Activated naive CD8-positive, alpha-beta T cell (primary cell): ENCODE data around the gene LRCH3.
"Not testable (repeated sequence)": the region's sequence is repeated elsewhere in the genome, so short reads cannot be mapped to it uniquely, and the experiment has no call there.

Source experiments
- H3K27ac Mint-ChIP-seq: one replicate; pipeline ENCODE4 v1.8.0; 2021; ENCODE audit warnings: mixed read lengths
- H3K27me3 Mint-ChIP-seq: one replicate; pipeline ENCODE4 v1.8.0; 2021; ENCODE audit warnings: mixed read lengths
- H3K36me3 Mint-ChIP-seq: one replicate; pipeline ENCODE4 v1.8.0; 2021; ENCODE audit warnings: mixed read lengths
- H3K4me1 Mint-ChIP-seq: one replicate; pipeline ENCODE4 v1.8.0; 2021; ENCODE audit warnings: low read depth, mixed read lengths
- H3K4me3 Mint-ChIP-seq: one replicate; pipeline ENCODE4 v1.8.0; 2021; ENCODE audit warnings: mild to moderate bottlenecking, mixed read lengths
- H3K9me3 Mint-ChIP-seq: one replicate; pipeline ENCODE4 v1.8.0; 2021; ENCODE audit warnings: low read depth, mixed read lengths

Gene LRCH3

DNA sequence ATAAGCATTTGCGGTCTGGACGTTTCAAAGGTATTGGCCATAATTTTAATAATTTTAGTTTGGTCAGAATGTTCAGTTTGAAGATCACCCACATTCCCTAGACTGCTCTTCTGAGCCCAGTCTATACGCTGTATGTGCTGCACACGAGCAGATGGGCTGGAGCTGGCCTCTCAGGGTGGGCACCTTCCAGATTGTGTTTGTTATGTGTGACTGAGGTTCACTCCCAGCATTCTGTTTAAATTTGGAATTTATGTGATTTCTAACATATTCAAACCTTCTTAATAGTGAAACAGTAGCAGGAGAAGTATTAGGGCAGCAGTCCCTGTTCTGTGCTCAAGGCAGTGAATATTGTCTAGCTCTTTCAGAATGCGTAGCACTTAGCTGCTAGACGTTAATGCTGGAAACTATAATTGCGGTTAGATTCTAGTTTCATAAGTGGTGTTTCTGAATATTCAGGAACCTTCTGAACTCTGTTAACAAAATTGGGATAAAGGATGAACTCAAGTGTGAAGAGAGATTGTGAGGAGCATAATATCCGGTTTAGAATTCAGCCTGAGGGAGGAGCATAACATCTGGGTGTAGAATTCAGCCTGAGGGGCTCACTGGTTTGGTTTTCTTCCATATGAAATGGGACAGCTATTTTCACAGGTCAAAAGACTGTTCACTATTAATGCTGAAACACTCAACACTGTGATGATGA lies 90.4 kb downstream of the LRCH3 start:
- Mint-ChIP-seq H3K27ac (peak overlapping the region; percentile 2), H3K36me3 (peaks cover 14% of the 10 kb centered on the region)

DNA sequence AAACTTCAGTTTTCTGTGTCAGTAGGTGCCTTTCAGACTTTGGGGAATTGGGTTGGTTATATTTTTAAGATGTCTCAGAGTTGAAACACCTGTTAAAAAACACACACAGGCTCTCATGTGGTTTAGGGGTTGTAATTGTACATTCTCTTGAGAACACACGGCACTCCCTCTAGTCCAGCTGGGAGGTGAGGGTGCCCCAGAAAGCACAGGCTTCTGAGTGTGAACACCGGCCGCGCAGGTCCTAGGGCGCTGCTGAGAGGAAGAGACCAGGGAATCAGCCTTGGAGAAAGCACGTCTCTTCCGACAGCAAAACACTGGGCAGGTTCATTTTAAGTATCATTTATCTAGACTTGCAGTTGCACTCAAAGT lies 90.9 kb downstream of the LRCH3 start:
- Mint-ChIP-seq H3K4me1 (peaks cover 15% of the 10 kb centered on the region), H3K27ac (peak overlapping the region; percentile 50), H3K27me3 (no peaks in the 10 kb centered on the region), H3K4me3 (no peak overlapping the region), H3K36me3 (peaks cover 14% of the 10 kb centered on the region), H3K9me3 (no peaks in the 10 kb centered on the region)

More for the DNA sequence above, 90.4 kb downstream of the LRCH3 start:
- Mint-ChIP-seq H3K4me3 (no peak overlapping the region), H3K4me1 (peaks cover 15% of the 10 kb centered on the region), H3K9me3 (no peaks in the 10 kb centered on the region), H3K27me3 (no peaks in the 10 kb centered on the region)

DNA sequence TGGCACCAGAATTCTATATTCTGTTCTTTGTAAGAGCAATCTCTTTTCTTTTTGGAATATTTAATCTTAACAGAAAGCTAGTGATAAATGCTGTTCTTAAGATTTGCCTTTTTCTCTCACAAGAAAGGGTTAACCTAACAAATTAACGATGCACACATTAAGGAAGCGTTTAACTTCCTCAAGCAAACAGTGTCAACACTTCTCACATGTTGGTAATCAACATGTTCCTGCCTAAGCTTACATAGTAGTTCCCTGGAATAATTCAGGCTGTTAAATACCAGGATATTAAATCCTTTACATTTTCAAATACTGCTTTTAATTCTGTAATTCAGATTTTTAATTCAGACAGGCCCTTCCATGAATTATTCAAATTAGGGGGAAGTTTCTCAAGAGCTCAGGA lies 91.5 kb downstream of the LRCH3 start:
- Mint-ChIP-seq H3K4me3 (no peak overlapping the region), H3K9me3 (no peaks in the 10 kb centered on the region), H3K27me3 (no peaks in the 10 kb centered on the region), H3K4me1 (peaks cover 15% of the 10 kb centered on the region), H3K27ac (no peak overlapping the region), H3K36me3 (peaks cover 14% of the 10 kb centered on the region)

DNA sequence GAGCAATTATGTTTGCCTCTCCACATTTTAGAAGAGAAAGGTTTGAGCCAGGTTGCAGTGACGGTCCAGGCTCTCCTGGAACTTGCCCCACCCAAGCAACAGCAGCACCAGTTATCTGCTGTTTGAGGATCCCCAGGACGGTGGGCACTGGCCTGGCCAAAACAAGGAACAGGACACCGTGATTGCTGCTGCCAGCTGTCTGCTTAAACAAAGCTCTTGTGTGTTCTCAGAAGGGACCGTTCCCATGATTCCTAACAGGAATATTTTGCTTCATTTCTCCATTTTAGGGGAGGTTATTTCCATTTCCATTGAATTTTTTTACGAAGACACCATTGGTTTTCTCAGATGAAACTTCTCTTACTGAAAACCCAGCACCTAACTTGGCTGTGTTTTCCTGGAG lies 92.5 kb downstream of the LRCH3 start:
- Mint-ChIP-seq H3K27me3 (no peaks in the 10 kb centered on the region), H3K36me3 (peaks cover 12% of the 10 kb centered on the region), H3K4me3 (no peak overlapping the region), H3K9me3 (no peaks in the 10 kb centered on the region), H3K27ac (peak overlapping the region; percentile 28), H3K4me1 (peaks cover 8% of the 10 kb centered on the region)

DNA sequence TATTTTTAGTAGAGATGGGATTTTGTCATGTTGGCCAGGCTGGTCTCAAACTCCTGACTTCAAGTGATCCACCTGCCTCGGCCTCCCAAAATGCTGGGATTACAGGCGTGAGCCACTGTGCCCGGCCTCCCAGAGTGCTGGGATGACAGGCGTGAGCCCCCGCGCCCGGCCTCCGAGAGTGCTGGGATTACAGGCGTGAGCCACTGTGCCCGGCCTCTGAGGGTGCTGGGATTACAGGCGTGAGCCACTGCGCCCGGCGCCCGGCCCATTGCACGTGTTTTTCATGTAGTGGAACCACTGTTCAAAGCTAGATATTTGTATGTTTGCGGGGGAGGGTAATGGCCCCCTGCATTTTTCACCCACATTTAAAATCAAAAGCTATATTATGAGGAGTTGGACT lies 93.3 kb downstream of the LRCH3 start:
- H3K27me3 Mint-ChIP-seq, H3K36me3 Mint-ChIP-seq, H3K4me3 Mint-ChIP-seq, H3K27ac Mint-ChIP-seq, H3K9me3 Mint-ChIP-seq, H3K4me1 Mint-ChIP-seq: not testable (repeated sequence)

DNA sequence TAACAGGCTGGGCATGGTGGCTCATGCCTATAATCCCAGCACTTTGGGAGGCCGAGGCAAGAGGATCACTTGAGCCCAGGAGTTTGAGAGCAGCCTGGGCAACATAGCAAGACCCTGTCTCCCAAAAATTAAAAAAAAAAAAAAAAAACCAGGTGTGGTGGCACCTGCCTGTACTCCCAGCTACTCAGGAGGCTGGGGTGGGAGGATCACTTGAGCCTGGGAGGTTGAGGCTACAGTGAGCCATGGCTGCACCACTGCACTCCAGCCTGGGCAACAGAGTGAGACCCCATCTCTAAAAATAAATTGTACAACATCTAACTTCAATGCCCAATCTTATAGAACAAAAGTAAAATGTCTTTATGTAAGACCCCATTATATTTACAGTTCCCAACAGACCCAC lies 95.0 kb downstream of the LRCH3 start:
- not testable (repeated sequence) for H3K9me3 Mint-ChIP-seq, H3K4me1 Mint-ChIP-seq, H3K36me3 Mint-ChIP-seq, H3K27ac Mint-ChIP-seq, H3K4me3 Mint-ChIP-seq, H3K27me3 Mint-ChIP-seq

DNA sequence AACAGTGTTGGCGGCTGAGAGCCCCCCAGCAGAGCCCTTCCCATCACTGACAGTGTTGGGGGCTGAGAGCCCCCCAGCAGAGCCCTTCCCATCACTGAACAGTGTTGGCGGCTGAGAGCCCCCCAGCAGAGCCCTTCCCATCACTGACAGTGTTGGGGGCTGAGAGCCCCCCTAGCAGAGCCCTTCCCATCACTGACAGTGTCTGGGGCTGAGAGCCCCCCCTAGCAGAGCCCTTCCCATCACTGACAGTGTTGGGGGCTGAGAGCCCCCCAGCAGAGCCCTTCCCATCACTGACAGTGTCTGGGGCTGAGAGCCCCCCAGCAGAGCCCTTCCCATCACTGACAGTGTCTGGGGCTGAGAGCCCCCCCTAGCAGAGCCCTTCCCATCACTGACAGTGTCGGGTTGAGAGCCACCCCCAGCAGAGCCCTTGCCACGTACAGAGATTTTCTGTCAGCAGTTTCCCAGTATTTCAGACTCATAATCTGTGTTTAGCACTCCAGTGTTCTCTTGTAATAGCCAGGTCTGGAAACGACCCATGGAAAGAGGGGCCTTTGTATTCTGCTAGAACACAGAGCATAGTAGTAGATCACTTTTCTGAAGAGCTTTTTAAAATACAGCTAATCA lies 96.5 kb downstream of the LRCH3 start:
- not testable (repeated sequence) for H3K27me3 Mint-ChIP-seq, H3K27ac Mint-ChIP-seq, H3K9me3 Mint-ChIP-seq, H3K36me3 Mint-ChIP-seq, H3K4me1 Mint-ChIP-seq, H3K4me3 Mint-ChIP-seq

DNA sequence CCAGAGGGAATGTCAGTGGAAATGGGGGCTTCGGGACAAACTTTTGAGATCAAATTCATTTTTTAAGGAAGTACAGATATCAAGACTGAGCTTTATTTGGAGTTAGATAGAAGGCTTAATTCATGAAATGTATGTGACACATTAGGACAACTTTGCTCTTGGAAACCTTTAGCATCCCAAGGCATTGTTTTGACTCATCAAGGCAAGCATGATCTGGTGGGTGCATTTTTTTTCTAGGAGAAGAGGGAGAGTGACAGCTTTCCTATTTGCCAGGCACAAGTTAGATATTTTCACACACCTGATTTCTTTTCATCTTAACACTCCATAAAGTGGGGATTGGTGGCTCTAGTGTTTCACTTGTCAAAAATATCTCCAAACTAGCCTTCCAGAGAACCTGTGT lies 97.5 kb downstream of the LRCH3 start:
- Mint-ChIP-seq H3K9me3 (no peaks in the 10 kb centered on the region), H3K27me3 (no peaks in the 10 kb centered on the region), H3K27ac (no peak overlapping the region), H3K4me1 (no peaks in the 10 kb centered on the region), H3K36me3 (peaks cover 5% of the 10 kb centered on the region), H3K4me3 (no peak overlapping the region)

DNA sequence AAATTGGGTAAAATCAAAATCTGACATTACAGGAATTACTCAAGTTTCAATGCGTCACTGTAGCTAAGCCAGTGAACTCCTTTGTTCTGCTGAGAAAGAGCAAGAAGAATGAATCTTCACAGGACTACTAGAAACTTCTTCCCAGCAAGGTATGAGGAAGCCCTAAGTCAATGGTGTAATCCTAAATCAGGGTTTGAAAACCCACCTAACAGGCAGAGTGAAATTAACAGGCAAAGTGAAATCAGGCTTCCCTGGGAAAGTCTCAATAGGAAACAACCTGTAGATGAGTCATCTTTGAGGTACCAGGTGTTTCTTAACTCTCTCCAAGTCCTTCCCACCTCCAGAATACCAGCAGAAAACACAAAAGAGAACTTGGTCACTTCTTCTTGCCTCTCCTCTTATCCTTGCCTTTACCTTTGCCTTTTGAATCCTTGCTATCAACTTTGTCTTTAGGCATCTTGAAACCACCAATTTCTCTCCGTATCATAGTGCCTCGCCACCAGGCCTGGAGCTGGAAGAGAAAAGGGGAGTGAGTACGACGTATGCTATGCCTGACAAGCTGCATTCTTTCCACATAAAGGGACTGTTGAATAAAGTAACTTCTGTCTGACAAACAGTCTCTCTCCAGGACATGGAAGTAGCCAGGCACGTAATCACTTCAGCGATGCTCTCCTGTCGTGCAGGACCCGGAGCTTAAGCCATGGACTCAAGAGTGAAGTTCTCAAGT lies 98.3 kb downstream of the LRCH3 start:
- H3K27ac Mint-ChIP-seq, result no peak overlapping the region
- no peaks in the 10 kb centered on the region for H3K4me1 Mint-ChIP-seq
- H3K4me3 Mint-ChIP-seq, result no peak overlapping the region
- H3K36me3 Mint-ChIP-seq, result peaks cover 5% of the 10 kb centered on the region
- H3K27me3 Mint-ChIP-seq, result no peaks in the 10 kb centered on the region
- no peaks in the 10 kb centered on the region for H3K9me3 Mint-ChIP-seq

DNA sequence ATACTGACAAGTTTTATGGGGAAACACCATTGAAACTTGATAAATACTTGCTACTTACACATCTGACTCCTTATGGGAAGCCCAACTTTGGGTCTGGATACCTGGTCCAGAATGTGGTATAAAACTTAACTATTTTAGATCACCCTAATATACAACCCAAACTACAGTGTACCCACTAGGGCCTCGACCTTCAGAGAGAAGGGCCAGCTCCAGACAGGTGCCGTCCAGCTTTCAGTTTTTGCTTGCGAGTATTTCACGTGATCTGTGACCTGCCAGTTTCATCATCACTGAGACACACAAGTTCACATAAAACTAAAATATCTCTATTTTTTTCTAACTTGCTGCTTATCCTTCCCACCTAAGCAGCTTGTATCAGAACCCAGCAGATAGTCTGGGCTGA lies 99.6 kb downstream of the LRCH3 start:
- no peaks in the 10 kb centered on the region for H3K4me1 Mint-ChIP-seq
- no peaks in the 10 kb centered on the region for H3K9me3 Mint-ChIP-seq
- no peak overlapping the region for H3K4me3 Mint-ChIP-seq
- H3K27ac Mint-ChIP-seq, result no peak overlapping the region
- no peaks in the 10 kb centered on the region for H3K36me3 Mint-ChIP-seq
- H3K27me3 Mint-ChIP-seq, result no peaks in the 10 kb centered on the region

DNA sequence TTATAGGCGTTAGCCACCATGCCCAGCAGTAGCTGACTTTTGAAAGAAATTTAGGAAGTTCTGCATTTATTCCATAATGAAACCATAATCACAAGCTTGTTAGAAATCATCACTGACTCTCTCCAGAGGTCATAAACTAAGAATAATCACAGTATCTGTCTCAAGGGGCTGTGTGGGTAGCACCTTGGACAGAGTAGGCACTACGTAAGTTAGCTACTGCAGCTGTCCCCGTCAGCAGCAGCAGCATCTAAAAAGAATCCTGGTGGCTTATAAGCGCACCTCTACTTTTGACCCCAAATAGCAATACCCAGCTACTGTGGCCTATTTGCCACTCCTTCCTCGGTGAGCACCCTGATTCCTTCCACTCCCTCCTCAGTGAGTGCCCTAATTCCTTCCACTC lies 101.1 kb downstream of the LRCH3 start:
- Mint-ChIP-seq H3K4me3 (no peak overlapping the region), H3K4me1 (no peaks in the 10 kb centered on the region), H3K27me3 (no peaks in the 10 kb centered on the region), H3K27ac (no peak overlapping the region), H3K9me3 (no peaks in the 10 kb centered on the region), H3K36me3 (no peaks in the 10 kb centered on the region)

DNA sequence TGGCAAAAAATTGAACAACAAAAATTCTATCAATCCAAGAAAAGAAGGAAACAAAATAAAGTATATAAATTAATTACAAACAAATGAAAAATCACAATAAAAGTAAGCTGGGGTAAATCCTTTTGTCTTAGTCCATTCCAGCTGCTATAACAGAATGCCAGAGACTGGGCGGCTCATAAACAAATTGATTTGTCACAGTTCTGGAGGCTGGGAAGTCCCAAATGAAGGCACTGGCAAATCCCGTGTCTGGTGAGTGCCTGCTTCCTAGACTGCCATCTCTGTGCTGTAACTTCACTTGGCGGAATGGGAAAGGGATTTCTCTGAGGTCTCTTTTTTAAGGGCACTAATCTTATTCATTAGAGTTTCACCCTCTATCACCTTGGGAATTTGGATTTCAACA lies 105.4 kb downstream of the LRCH3 start:
- no peaks in the 10 kb centered on the region for H3K4me1 Mint-ChIP-seq
- H3K9me3 Mint-ChIP-seq, result no peaks in the 10 kb centered on the region
- H3K27ac Mint-ChIP-seq, result no peak overlapping the region
- peaks cover 5% of the 10 kb centered on the region for H3K36me3 Mint-ChIP-seq
- no peaks in the 10 kb centered on the region for H3K27me3 Mint-ChIP-seq
- H3K4me3 Mint-ChIP-seq, result no peak overlapping the region

DNA sequence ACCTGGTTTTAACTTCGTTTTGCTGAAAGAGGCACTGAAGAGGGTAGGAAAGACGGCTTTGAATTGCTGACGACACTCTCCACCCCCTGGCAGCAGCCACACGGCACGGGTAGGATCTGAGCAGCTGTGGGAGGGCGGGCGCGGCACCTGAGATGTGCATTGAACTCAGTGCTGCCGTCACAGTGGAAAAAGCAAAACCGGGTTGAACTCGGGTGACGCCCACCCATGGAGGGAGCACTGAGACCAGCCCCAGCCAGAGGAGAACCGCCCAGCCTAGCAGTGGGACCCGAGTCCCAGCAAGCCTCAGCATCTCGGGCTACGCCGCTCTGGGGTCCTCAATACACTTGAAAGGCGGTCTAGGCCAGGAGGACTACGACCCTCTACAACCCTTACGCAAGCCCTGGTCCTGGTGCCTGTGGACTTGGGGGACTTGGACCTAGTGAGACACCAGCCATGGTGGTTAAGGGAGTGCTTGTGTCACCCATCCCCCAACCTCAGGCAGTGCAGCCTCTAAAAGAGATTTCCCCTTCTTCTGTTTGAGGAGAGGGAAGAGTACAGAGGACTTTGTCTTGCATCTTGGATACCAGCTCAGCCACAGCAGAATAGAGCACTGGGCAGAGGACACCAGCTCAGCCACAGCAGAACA lies 108.9 kb downstream of the LRCH3 start:
- no peak overlapping the region for H3K4me3 Mint-ChIP-seq
- H3K9me3 Mint-ChIP-seq, result no peaks in the 10 kb centered on the region
- H3K27ac Mint-ChIP-seq, result no peak overlapping the region
- H3K4me1 Mint-ChIP-seq, result peaks cover 2% of the 10 kb centered on the region
- no peaks in the 10 kb centered on the region for H3K27me3 Mint-ChIP-seq
- H3K36me3 Mint-ChIP-seq, result peaks cover 5% of the 10 kb centered on the region

DNA sequence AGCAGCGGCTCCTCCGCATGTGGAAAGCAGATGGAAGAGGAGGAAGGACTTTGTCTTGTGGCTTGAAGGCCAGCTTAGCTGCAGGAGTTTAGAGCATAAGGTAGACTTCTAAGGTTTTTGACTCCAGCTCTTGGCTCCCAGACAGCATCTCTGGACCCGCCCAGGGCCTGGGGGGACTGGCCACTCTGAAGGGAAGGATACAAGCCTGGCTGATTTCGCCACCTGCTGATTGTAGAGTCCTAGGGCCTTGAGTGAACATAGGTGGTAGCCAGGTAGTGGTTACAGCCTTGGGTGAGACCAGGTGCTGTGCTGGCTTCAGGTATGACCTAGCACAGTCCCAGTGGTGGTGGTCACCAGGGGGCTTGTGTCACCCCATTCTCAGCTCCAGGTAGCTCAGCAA lies 110.6 kb downstream of the LRCH3 start:
- Mint-ChIP-seq H3K4me1 (peaks cover 10% of the 10 kb centered on the region), H3K9me3 (no peaks in the 10 kb centered on the region), H3K4me3 (no peak overlapping the region), H3K27ac (no peak overlapping the region), H3K36me3 (peaks cover 5% of the 10 kb centered on the region), H3K27me3 (no peaks in the 10 kb centered on the region)
